Measurements from ENCODE around the gene LRRK1.

GRCh38 chr15:100924436-100924835 lies 5.3 kb downstream of the LRRK1 start:
- TF ChIP-seq EZH2 (IDR thresholded peaks at IDR 0.05), result no peak
- no peak for TF ChIP-seq POLR2AphosphoS5 (IDR thresholded peaks at IDR 0.05; ENCODE audit: borderline replicate concordance, low read depth, low read length)
- TF ChIP-seq FOXP2 (optimal IDR thresholded peaks at IDR 0.05; ENCODE audit: control extremely low read depth, extremely low read length, insufficient read depth), result no peak

Measured in SK-N-MC (cell line).